Measurements from ENCODE around the gene OLIG3. TPM values are rescaled to one million over a fixed set of nuclear protein-coding genes. Genes with fewer than 3 reads are reported as not detected.
A peak's percentile ranks its signal among the peaks of the same experiment; 100 is the strongest.

The OLIG3 gene
- polyA plus RNA-seq = not detected
- long read RNA-seq, donor 1 = 0 reads
- long read RNA-seq, donor 2 = 0 reads
- long read RNA-seq, donor 3 = 0 reads
- long read RNA-seq, donor 4 = 0 reads
- long read RNA-seq, donor 5 = 0 reads
- long read RNA-seq, donor 6 = 0 reads
- long read RNA-seq, donor 7 = 0 reads
- long read RNA-seq, donor 8 = 0 reads
- long read RNA-seq, donor 9 = 0 reads
- long read RNA-seq, donor 10 = 0 reads
- long read RNA-seq, donor 11 = 0 reads

DNA sequence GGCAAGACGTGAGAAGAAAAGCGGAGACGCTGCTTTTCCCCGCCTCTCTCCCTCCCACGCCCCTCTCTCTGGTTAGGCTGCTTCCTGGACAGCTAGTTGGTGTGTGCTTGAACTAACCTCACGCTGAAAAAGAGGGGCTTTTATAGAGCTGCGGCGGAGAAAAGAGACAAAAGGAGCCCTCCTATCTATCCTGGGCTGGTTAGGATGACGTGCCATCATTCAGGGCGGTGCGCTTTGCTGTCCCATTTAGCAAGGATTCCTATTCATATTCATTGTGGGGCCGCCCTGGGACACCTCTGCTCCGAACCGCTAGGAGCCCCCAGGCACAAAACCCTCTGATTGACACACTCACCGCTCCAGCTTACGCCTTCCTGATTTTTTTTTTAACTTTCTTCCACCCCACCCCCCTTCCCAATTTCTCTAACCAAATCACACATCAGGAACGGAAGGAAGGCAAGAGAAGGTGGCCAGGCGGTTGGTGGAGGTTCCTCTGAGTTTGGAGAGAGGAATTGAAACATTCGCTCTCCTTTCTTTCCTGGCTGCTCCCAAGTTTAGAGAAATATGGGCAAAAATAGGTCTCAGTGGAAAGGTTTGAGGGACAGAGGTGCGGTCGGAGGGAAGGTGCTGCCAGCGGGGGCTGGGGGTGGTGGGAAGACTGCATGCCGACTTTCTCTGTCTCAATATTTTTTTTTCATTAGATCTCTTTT lies at the start of gene OLIG3:
Gene OLIG3 (minus strand): TSS at position 114 of the 707 bp plus-strand sequence. CDS start 224 bp downstream, outside the sequence.
- peaks cover 100% of the 10 kb centered on the region for H3K27me3 ChIP-seq (ENCODE audit: control insufficient read depth, insufficient read depth, low read length)
- H3K4me1 ChIP-seq (ENCODE audit: control insufficient read depth, insufficient read depth, low read length) = peaks cover 21% of the 10 kb centered on the region
- 0% methylated on average over 7 of the region's 23 CpGs for WGBS (ENCODE audit: insufficient coverage, low lambda C conversion rate)
- no peak within 1 kb of the TSS for H3K27ac ChIP-seq (ENCODE audit: low read length)
- peak in 1 of 2 donors; percentile 14 for DNase-seq
- no peaks in the 10 kb centered on the region for H3K36me3 ChIP-seq (ENCODE audit: control insufficient read depth, insufficient read depth, low read length)
- no peak within 1 kb of the TSS for H3K4me3 ChIP-seq (ENCODE audit: low read length)
- H3K9me3 ChIP-seq (ENCODE audit: control insufficient read depth, low read depth, low read length) = peaks cover 22% of the 10 kb centered on the region

GRCh38 chr6:137543114-137543513 lies 48.9 kb upstream of the OLIG3 start:
- H3K36me3 ChIP-seq (ENCODE audit: control insufficient read depth, insufficient read depth, low read length) = no peaks in the 10 kb centered on the region
- no peak overlapping the region for H3K4me3 ChIP-seq (ENCODE audit: low read length)
- H3K27ac ChIP-seq (ENCODE audit: low read length) = no peak overlapping the region
- H3K9me3 ChIP-seq (ENCODE audit: control insufficient read depth, low read depth, low read length) = no peaks in the 10 kb centered on the region
- no peaks in the 10 kb centered on the region for H3K27me3 ChIP-seq (ENCODE audit: control insufficient read depth, insufficient read depth, low read length)
- no peaks in the 10 kb centered on the region for H3K4me1 ChIP-seq (ENCODE audit: control insufficient read depth, insufficient read depth, low read length)
- no CpG with 5 or more reads among the region's 2 CpGs for WGBS (ENCODE audit: insufficient coverage, low lambda C conversion rate)
- DNase-seq = no peak

GRCh38 chr6:137542713-137543112 lies 48.5 kb upstream of the OLIG3 start:
- no peaks in the 10 kb centered on the region for H3K9me3 ChIP-seq (ENCODE audit: control insufficient read depth, low read depth, low read length)
- H3K36me3 ChIP-seq (ENCODE audit: control insufficient read depth, insufficient read depth, low read length) = no peaks in the 10 kb centered on the region
- H3K27me3 ChIP-seq (ENCODE audit: control insufficient read depth, insufficient read depth, low read length) = no peaks in the 10 kb centered on the region
- 14% methylated on average over 1 of the region's 1 CpG for WGBS (ENCODE audit: insufficient coverage, low lambda C conversion rate)
- H3K4me1 ChIP-seq (ENCODE audit: control insufficient read depth, insufficient read depth, low read length) = no peaks in the 10 kb centered on the region
- H3K27ac ChIP-seq (ENCODE audit: low read length) = no peak overlapping the region
- H3K4me3 ChIP-seq (ENCODE audit: low read length) = no peak overlapping the region
- DNase-seq = no peak

- Histone ChIP-seq H3K27me3 (ENCODE audit: control insufficient read depth, insufficient read depth, low read length) (no peaks in the 10 kb centered on the region), H3K36me3 (ENCODE audit: control insufficient read depth, insufficient read depth, low read length) (no peaks in the 10 kb centered on the region), H3K4me3 (ENCODE audit: low read length) (no peak overlapping the region), H3K9me3 (ENCODE audit: control insufficient read depth, low read depth, low read length) (no peaks in the 10 kb centered on the region), H3K27ac (ENCODE audit: low read length) (no peak overlapping the region), H3K4me1 (ENCODE audit: control insufficient read depth, insufficient read depth, low read length) (no peaks in the 10 kb centered on the region)
- 100% methylated on average over 1 of the region's 4 CpGs for WGBS (ENCODE audit: insufficient coverage, low lambda C conversion rate)
- no peak for DNase-seq
Observed at GRCh38 chr6:137541534-137542063, 47.4 kb upstream of the OLIG3 start.

- H3K4me3 ChIP-seq (ENCODE audit: low read length) = no peak overlapping the region
- no peaks in the 10 kb centered on the region for H3K36me3 ChIP-seq (ENCODE audit: control insufficient read depth, insufficient read depth, low read length)
- DNase-seq = no peak
- H3K4me1 ChIP-seq (ENCODE audit: control insufficient read depth, insufficient read depth, low read length) = no peaks in the 10 kb centered on the region
- no peaks in the 10 kb centered on the region for H3K27me3 ChIP-seq (ENCODE audit: control insufficient read depth, insufficient read depth, low read length)
- WGBS (ENCODE audit: insufficient coverage, low lambda C conversion rate) = 95% methylated on average over 4 of the region's 6 CpGs
- no peaks in the 10 kb centered on the region for H3K9me3 ChIP-seq (ENCODE audit: control insufficient read depth, low read depth, low read length)
- no peak overlapping the region for H3K27ac ChIP-seq (ENCODE audit: low read length)
Observed at GRCh38 chr6:137536104-137536773, 42.0 kb upstream of the OLIG3 start.

DNA sequence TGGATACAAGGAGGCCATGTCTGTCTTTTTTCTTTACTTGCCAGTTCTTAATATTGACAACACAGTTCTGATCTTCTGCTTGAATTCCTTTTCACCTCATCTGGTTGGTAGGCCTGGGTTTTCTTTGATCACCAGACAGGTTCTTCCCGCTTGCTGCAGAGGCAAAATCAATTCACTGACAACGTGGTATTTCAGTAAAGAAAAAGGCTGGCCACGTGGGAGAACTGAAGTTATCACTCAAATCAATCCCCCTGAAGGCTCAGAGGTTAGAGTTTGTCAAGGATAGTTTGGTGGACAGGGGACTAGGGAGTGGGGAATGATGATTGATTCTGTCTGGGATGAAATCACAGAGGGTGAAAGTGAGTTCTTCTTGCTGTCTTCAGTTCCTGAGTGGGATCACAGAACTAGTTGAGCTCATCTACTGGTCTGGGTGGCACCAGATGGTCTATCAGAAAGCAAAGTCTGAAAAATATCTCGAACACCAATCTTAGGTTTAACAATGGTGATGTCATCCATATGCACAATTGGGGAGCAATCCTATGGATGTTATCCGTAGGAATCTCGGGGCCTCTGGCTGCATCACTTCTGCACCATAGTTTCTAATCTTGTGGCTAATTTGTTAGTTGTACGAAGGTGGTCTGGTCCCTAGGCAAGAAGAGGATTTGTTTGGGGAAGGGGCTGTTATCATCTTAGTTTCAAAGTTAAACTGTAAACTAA lies 37.3 kb upstream of the OLIG3 start:
- Histone ChIP-seq H3K27ac (ENCODE audit: low read length) (no peak overlapping the region), H3K9me3 (ENCODE audit: control insufficient read depth, low read depth, low read length) (no peaks in the 10 kb centered on the region), H3K4me1 (ENCODE audit: control insufficient read depth, insufficient read depth, low read length) (no peaks in the 10 kb centered on the region), H3K27me3 (ENCODE audit: control insufficient read depth, insufficient read depth, low read length) (no peaks in the 10 kb centered on the region), H3K36me3 (ENCODE audit: control insufficient read depth, insufficient read depth, low read length) (no peaks in the 10 kb centered on the region), H3K4me3 (ENCODE audit: low read length) (no peak overlapping the region)
- DNase-seq = no peak
- no CpG with 5 or more reads among the region's 7 CpGs for WGBS (ENCODE audit: insufficient coverage, low lambda C conversion rate)

GRCh38 chr6:137530404-137530803 lies 36.2 kb upstream of the OLIG3 start:
- DNase-seq = no peak
- Histone ChIP-seq H3K4me1 (ENCODE audit: control insufficient read depth, insufficient read depth, low read length) (no peaks in the 10 kb centered on the region), H3K27ac (ENCODE audit: low read length) (no peak overlapping the region), H3K4me3 (ENCODE audit: low read length) (no peak overlapping the region), H3K9me3 (ENCODE audit: control insufficient read depth, low read depth, low read length) (no peaks in the 10 kb centered on the region), H3K27me3 (ENCODE audit: control insufficient read depth, insufficient read depth, low read length) (no peaks in the 10 kb centered on the region), H3K36me3 (ENCODE audit: control insufficient read depth, insufficient read depth, low read length) (no peaks in the 10 kb centered on the region)
- WGBS (ENCODE audit: insufficient coverage, low lambda C conversion rate) = 80% methylated on average over 1 of the region's 1 CpG

DNA sequence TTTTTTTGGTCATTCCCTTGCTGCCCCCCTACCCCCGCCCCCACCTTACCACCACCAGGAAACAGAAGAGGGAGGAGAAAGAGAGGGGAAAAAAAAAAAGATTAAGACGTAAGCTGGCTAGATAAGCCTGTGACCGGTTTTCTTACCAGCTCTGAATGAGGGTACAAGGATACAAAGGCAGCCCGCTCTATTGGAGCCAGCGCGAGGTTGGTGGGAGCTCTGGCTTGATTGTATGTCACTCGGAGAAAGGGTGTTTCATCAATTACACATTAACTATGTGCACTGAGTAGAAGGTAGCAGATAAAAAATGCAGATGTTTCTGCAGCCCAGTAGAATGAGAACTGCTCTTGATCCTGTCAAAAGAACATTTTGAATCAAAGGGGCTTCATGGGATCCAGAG lies 28.6 kb upstream of the OLIG3 start:
- DNase-seq = peak; percentile 3 to 42
- Histone ChIP-seq H3K27me3 (ENCODE audit: control insufficient read depth, insufficient read depth, low read length) (peaks cover 13% of the 10 kb centered on the region), H3K27ac (ENCODE audit: low read length) (no peak overlapping the region), H3K36me3 (ENCODE audit: control insufficient read depth, insufficient read depth, low read length) (no peaks in the 10 kb centered on the region), H3K4me3 (ENCODE audit: low read length) (no peak overlapping the region), H3K4me1 (ENCODE audit: control insufficient read depth, insufficient read depth, low read length) (no peaks in the 10 kb centered on the region), H3K9me3 (ENCODE audit: control insufficient read depth, low read depth, low read length) (no peaks in the 10 kb centered on the region)
- no CpG with 5 or more reads among the region's 7 CpGs for WGBS (ENCODE audit: insufficient coverage, low lambda C conversion rate)

GRCh38 chr6:137522198-137522798 lies 28.1 kb upstream of the OLIG3 start:
- Histone ChIP-seq H3K4me1 (ENCODE audit: control insufficient read depth, insufficient read depth, low read length) (no peaks in the 10 kb centered on the region), H3K27ac (ENCODE audit: low read length) (no peak overlapping the region), H3K9me3 (ENCODE audit: control insufficient read depth, low read depth, low read length) (no peaks in the 10 kb centered on the region), H3K4me3 (ENCODE audit: low read length) (no peak overlapping the region), H3K27me3 (ENCODE audit: control insufficient read depth, insufficient read depth, low read length) (peaks cover 19% of the 10 kb centered on the region), H3K36me3 (ENCODE audit: control insufficient read depth, insufficient read depth, low read length) (no peaks in the 10 kb centered on the region)
- no peak for DNase-seq
- no CpG with 5 or more reads among the region's 2 CpGs for WGBS (ENCODE audit: insufficient coverage, low lambda C conversion rate)

- DNase-seq = no peak
- H3K9me3 ChIP-seq (ENCODE audit: control insufficient read depth, low read depth, low read length) = no peaks in the 10 kb centered on the region
- WGBS (ENCODE audit: insufficient coverage, low lambda C conversion rate) = 100% methylated on average over 4 of the region's 4 CpGs
Observed at GRCh38 chr6:137520520-137520919, 26.3 kb upstream of the OLIG3 start.

More at GRCh38 chr6:137520520-137520919, 26.3 kb upstream of the OLIG3 start:
- Histone ChIP-seq H3K4me3 (ENCODE audit: low read length) (no peak overlapping the region), H3K27ac (ENCODE audit: low read length) (no peak overlapping the region), H3K27me3 (ENCODE audit: control insufficient read depth, insufficient read depth, low read length) (peaks cover 36% of the 10 kb centered on the region), H3K4me1 (ENCODE audit: control insufficient read depth, insufficient read depth, low read length) (no peaks in the 10 kb centered on the region), H3K36me3 (ENCODE audit: control insufficient read depth, insufficient read depth, low read length) (no peaks in the 10 kb centered on the region)

Measured in large intestine (tissue), 12 donors.